HFFc6 (cell line): ENCODE measurements around the gene STX7. TPM values are rescaled to one million over a fixed set of nuclear protein-coding genes. Genes with fewer than 3 reads are reported as not detected.
A peak's percentile ranks its signal among the peaks of the same experiment; 100 is the strongest.

Experiments used
- DNase-seq: peaks from one replicate; pipeline ENCODE4 v3.0.0-alpha.2; 2018
- H3K27ac Mint-ChIP-seq: 2 replicates; pipeline ENCODE4 v1.8.0; 2020; ENCODE audit warnings: mild to moderate bottlenecking, mixed read lengths
- H3K27me3 Mint-ChIP-seq: 2 replicates; pipeline ENCODE4 v1.8.0; 2021; ENCODE audit warnings: mild to moderate bottlenecking, moderate library complexity, mixed read lengths; ENCODE audit not compliant: insufficient read depth
- H3K36me3 Mint-ChIP-seq: 2 replicates; pipeline ENCODE4 v1.8.0; 2021; ENCODE audit warnings: low read depth, mixed read lengths
- H3K4me1 Mint-ChIP-seq: 2 replicates; pipeline ENCODE4 v1.8.0; 2020; ENCODE audit warnings: low read depth, mixed read lengths
- H3K4me3 Mint-ChIP-seq: 2 replicates; pipeline ENCODE4 v1.8.0; 2020; ENCODE audit warnings: mild to moderate bottlenecking, moderate library complexity, mixed read lengths
- H3K9me3 Mint-ChIP-seq: 2 replicates; pipeline ENCODE4 v1.8.0; 2020; ENCODE audit warnings: mild to moderate bottlenecking, mixed read lengths
- CTCF ChIP-seq: fragments of 200-600 bp; sonication (generic); IDR thresholded peaks from 2 replicates; pipeline ENCODE4 v1.5.0; 2021; ENCODE audit warnings: antibody characterized with exemption, mild to moderate bottlenecking
- total RNA-seq, 6 experiments: library from RNA; stranded (reverse); fragmentation: NEBNext Ultra II Directional; extraction: Animal tissue kit (Norgen Biotek cat#: 25700); gene quantifications; 2 replicates in 1 of 6; 3 replicates in 5 of 6; pipeline ENCODE4 v1.2.3, GENCODE V29; 2021

Gene STX7
- total RNA-seq, 6 experiments from 2014 or later, result 36.4 to 41.5 (median 39.3) TPM

- Mint-ChIP-seq H3K4me1 (peaks cover 6% of the 10 kb centered on the region; the same call in 1 of the 2 replicates), H3K27ac (peak overlapping the region; percentile 16; the same call in 1 of the 2 replicates), H3K4me3 (no peak overlapping the region), H3K27me3 (no peaks in the 10 kb centered on the region), H3K9me3 (no peaks in the 10 kb centered on the region), H3K36me3 (peaks cover 24% of the 10 kb centered on the region)
- no peak; the same call in 1 of the 2 replicates for TF ChIP-seq CTCF
- DNase-seq, result peak; percentile 17
These were observed 56.2 kb downstream of the STX7 start for GRCh38 chr6:132456700-132457143.

- H3K27me3 Mint-ChIP-seq, result no peaks in the 10 kb centered on the region
- H3K4me3 Mint-ChIP-seq, result peak overlapping the region; percentile 73; the same call in 1 of the 2 replicates
- peak overlapping the region; percentile 94 for H3K27ac Mint-ChIP-seq
- no peak for DNase-seq
- H3K9me3 Mint-ChIP-seq, result peaks cover 19% of the 10 kb centered on the region
- peaks cover 54% of the 10 kb centered on the region for H3K4me1 Mint-ChIP-seq
- no peak for TF ChIP-seq CTCF
- peaks cover 66% of the 10 kb centered on the region for H3K36me3 Mint-ChIP-seq
These were observed 66.1 kb downstream of the STX7 start for GRCh38 chr6:132446855-132447241.

GRCh38 chr6:132446141-132446854 lies 66.6 kb downstream of the STX7 start:
- Mint-ChIP-seq H3K4me3 (peak overlapping the region; percentile 73), H3K27ac (peak overlapping the region; percentile 94)

GRCh38 chr6:132445201-132445951 lies 67.5 kb downstream of the STX7 start:
- no peak for TF ChIP-seq CTCF
- Mint-ChIP-seq H3K36me3 (peaks cover 63% of the 10 kb centered on the region), H3K27me3 (no peaks in the 10 kb centered on the region), H3K9me3 (peaks cover 26% of the 10 kb centered on the region), H3K4me3 (peak overlapping the region; percentile 73), H3K27ac (peak overlapping the region; percentile 94), H3K4me1 (peaks cover 54% of the 10 kb centered on the region)
- DNase-seq, result peak; percentile 94

More at GRCh38 chr6:132446141-132446854, 66.6 kb downstream of the STX7 start:
- Mint-ChIP-seq H3K36me3 (peaks cover 66% of the 10 kb centered on the region), H3K9me3 (peaks cover 24% of the 10 kb centered on the region), H3K4me1 (peaks cover 54% of the 10 kb centered on the region), H3K27me3 (no peaks in the 10 kb centered on the region)
- no peak for TF ChIP-seq CTCF
- DNase-seq, result peak; percentile 2

- H3K4me3 Mint-ChIP-seq, result no peak overlapping the region; the same call in 1 of the 2 replicates
- no peak for TF ChIP-seq CTCF
- peak; percentile 59 for DNase-seq
These were observed 69.7 kb downstream of the STX7 start for GRCh38 chr6:132443206-132443605.

More at GRCh38 chr6:132443206-132443605, 69.7 kb downstream of the STX7 start:
- H3K27me3 Mint-ChIP-seq, result peaks cover 1% of the 10 kb centered on the region; the same call in 1 of the 2 replicates
- H3K9me3 Mint-ChIP-seq, result peaks cover 26% of the 10 kb centered on the region
- peak overlapping the region; percentile 94 for H3K27ac Mint-ChIP-seq
- H3K36me3 Mint-ChIP-seq, result peaks cover 45% of the 10 kb centered on the region
- H3K4me1 Mint-ChIP-seq, result peaks cover 52% of the 10 kb centered on the region
